Astrocyte (in vitro differentiated cells and primary cell): ENCODE results near the gene NR2F1. TPM values are rescaled to one million over a fixed set of nuclear protein-coding genes. Genes with fewer than 3 reads are reported as not detected.
A peak's percentile ranks its signal among the peaks of the same experiment; 100 is the strongest.

Experiments
- DNase-seq: peaks from one replicate; pipeline ENCODE4 v3.0.0-alpha.2; 2010; ENCODE audit warnings: low read depth
- FAIRE-seq: peaks from 2 replicates; lab custom pipeline; 2011; peaks lifted over from hg19 to GRCh38; lab: Jason Lieb, UNC
- H2AFZ ChIP-seq: 2 replicates; pipeline ENCODE4 v1.6.0; 2012; ENCODE audit warnings: low read depth, low read length, inconsistent platforms
- H3K27ac ChIP-seq: 2 replicates; pipeline ENCODE4 v1.5.1; 2011; ENCODE audit warnings: low read depth, low read length, inconsistent platforms
- H3K27me3 ChIP-seq: 2 replicates; pipeline ENCODE4 v1.6.0; 2011; ENCODE audit warnings: low read length, inconsistent platforms; ENCODE audit not compliant: insufficient read depth
- H3K36me3 ChIP-seq: 2 replicates; pipeline ENCODE4 v1.5.1; 2011; ENCODE audit warnings: low read length, inconsistent platforms; ENCODE audit not compliant: insufficient read depth
- H3K4me1 ChIP-seq: 2 replicates; pipeline ENCODE4 v1.5.1; 2011; ENCODE audit warnings: low read length, inconsistent platforms; ENCODE audit not compliant: insufficient read depth
- H3K4me2 ChIP-seq: 2 replicates; pipeline ENCODE4 v1.6.0; 2012; ENCODE audit warnings: low read length, inconsistent platforms
- H3K4me3 ChIP-seq: 2 replicates; pipeline ENCODE4 v1.5.1; 2011; ENCODE audit warnings: low read depth, mild to moderate bottlenecking, low read length, inconsistent platforms; ENCODE audit not compliant: insufficient read depth
- H3K79me2 ChIP-seq: 2 replicates; pipeline ENCODE4 v1.6.0; 2012; ENCODE audit warnings: mild to moderate bottlenecking, low read length, inconsistent platforms; ENCODE audit not compliant: insufficient read depth
- H3K9ac ChIP-seq: 2 replicates; pipeline ENCODE4 v1.6.0; 2012; ENCODE audit warnings: mild to moderate bottlenecking, low read length, inconsistent platforms
- H3K9me3 ChIP-seq: 2 replicates; pipeline ENCODE4 v1.5.1; 2012; ENCODE audit warnings: low read depth, mild to moderate bottlenecking, low read length, inconsistent platforms; ENCODE audit not compliant: insufficient read depth
- H4K20me1 ChIP-seq: 2 replicates; pipeline ENCODE4 v1.6.0; 2012; ENCODE audit warnings: low read length, inconsistent platforms; ENCODE audit not compliant: insufficient read depth
- H3K27ac Mint-ChIP-seq: one replicate; pipeline ENCODE4 v1.8.0; 2021; ENCODE audit warnings: mild to moderate bottlenecking, mixed read lengths; ENCODE audit not compliant: unreplicated experiment
- H3K27me3 Mint-ChIP-seq: one replicate; pipeline ENCODE4 v1.8.0; 2021; ENCODE audit warnings: low read depth, mixed read lengths; ENCODE audit not compliant: unreplicated experiment
- H3K36me3 Mint-ChIP-seq: one replicate; pipeline ENCODE4 v1.8.0; 2021; ENCODE audit warnings: low read depth, mixed read lengths; ENCODE audit not compliant: unreplicated experiment
- H3K4me1 Mint-ChIP-seq: one replicate; pipeline ENCODE4 v1.8.0; 2021; ENCODE audit warnings: low read depth, mixed read lengths; ENCODE audit not compliant: unreplicated experiment
- H3K4me3 Mint-ChIP-seq: one replicate; pipeline ENCODE4 v1.8.0; 2021; ENCODE audit warnings: mild to moderate bottlenecking, moderate library complexity, mixed read lengths; ENCODE audit not compliant: unreplicated experiment
- H3K9me3 Mint-ChIP-seq: one replicate; pipeline ENCODE4 v1.8.0; 2021; ENCODE audit warnings: mild to moderate bottlenecking, mixed read lengths; ENCODE audit not compliant: unreplicated experiment
- CTCF ChIP-seq: IDR thresholded peaks from 2 replicates; pipeline ENCODE4 v1.5.1; 2011; ENCODE audit warnings: low read depth, mild to moderate bottlenecking, inconsistent platforms, low read length, moderate library complexity; ENCODE audit not compliant: insufficient read depth
- EZH2 ChIP-seq: IDR thresholded peaks from 2 replicates; pipeline ENCODE4 v1.6.1; 2012; ENCODE audit warnings: mild to moderate bottlenecking, low read length, inconsistent platforms; ENCODE audit not compliant: insufficient read depth
- total RNA-seq: library from RNA; stranded (reverse); gene quantifications from 2 replicates; pipeline ENCODE4 v1.2.1, GENCODE V29; 2021

The NR2F1 gene
- total RNA-seq, 1 donor from 2014 or later = 4.3 TPM

DNA sequence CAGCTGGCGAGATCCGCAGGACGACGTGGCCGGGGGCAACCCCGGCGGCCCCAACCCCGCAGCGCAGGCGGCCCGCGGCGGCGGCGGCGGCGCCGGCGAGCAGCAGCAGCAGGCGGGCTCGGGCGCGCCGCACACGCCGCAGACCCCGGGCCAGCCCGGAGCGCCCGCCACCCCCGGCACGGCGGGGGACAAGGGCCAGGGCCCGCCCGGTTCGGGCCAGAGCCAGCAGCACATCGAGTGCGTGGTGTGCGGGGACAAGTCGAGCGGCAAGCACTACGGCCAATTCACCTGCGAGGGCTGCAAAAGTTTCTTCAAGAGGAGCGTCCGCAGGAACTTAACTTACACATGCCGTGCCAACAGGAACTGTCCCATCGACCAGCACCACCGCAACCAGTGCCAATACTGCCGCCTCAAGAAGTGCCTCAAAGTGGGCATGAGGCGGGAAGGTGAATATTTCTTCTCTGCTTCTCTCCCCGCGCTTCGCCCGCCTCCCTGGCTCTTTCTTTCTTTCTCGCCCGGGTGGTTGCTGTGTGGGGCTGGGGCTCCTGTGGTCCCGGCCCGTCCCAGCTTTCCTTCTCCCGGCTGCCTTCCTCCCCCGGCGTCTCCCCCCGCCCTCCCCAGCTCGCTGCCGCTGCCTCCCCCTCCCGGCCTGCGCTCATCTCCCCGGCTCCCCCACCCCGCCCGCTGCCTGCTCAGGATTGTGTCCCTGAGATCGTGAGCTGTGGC lies 2.2 kb downstream of the NR2F1 start:
- Mint-ChIP-seq H3K27me3 (peaks cover 45% of the 10 kb centered on the region), H3K27ac (no peak overlapping the region), H3K4me3 (peak overlapping the region; percentile 90), H3K4me1 (peaks cover 10% of the 10 kb centered on the region), H3K9me3 (peaks cover 12% of the 10 kb centered on the region), H3K36me3 (peaks cover 11% of the 10 kb centered on the region)
- peak overlapping the region; percentile 91 for H3K4me2 ChIP-seq
- no peaks in the 10 kb centered on the region for H3K9me3 ChIP-seq
- no peaks in the 10 kb centered on the region for H3K27me3 ChIP-seq
- H4K20me1 ChIP-seq = peaks cover 26% of the 10 kb centered on the region
- H2AFZ ChIP-seq = no peak overlapping the region
- DNase-seq (no peak), FAIRE-seq (no peak)
- H3K4me1 ChIP-seq = peaks cover 19% of the 10 kb centered on the region
- no peak for TF ChIP-seq CTCF
- no peak for TF ChIP-seq EZH2
- H3K9ac ChIP-seq = peak overlapping the region; percentile 97
- H3K27ac ChIP-seq = peak overlapping the region; percentile 87
- peaks cover 76% of the 10 kb centered on the region for H3K79me2 ChIP-seq
- H3K36me3 ChIP-seq = peaks cover 3% of the 10 kb centered on the region
- peak overlapping the region; percentile 93 for H3K4me3 ChIP-seq

- peaks cover 76% of the 10 kb centered on the region for H3K79me2 ChIP-seq
- H2AFZ ChIP-seq = no peak overlapping the region
- H3K9me3 Mint-ChIP-seq = peaks cover 12% of the 10 kb centered on the region
Measured at GRCh38 chr5:93585767-93586385, 2.9 kb downstream of the NR2F1 start.

More at GRCh38 chr5:93585767-93586385, 2.9 kb downstream of the NR2F1 start:
- Histone ChIP-seq H3K4me1 (peaks cover 25% of the 10 kb centered on the region), H3K4me3 (peak overlapping the region; percentile 93), H3K27me3 (no peaks in the 10 kb centered on the region), H3K9ac (peak overlapping the region; percentile 97), H4K20me1 (peaks cover 32% of the 10 kb centered on the region), H3K9me3 (no peaks in the 10 kb centered on the region), H3K4me2 (peak overlapping the region; percentile 91), H3K27ac (peak overlapping the region; percentile 87), H3K36me3 (peaks cover 6% of the 10 kb centered on the region)
- Mint-ChIP-seq H3K27ac (no peak overlapping the region), H3K36me3 (peaks cover 11% of the 10 kb centered on the region), H3K27me3 (peaks cover 50% of the 10 kb centered on the region), H3K4me1 (peaks cover 10% of the 10 kb centered on the region), H3K4me3 (peak overlapping the region; percentile 90)
- DNase-seq (no peak), FAIRE-seq (no peak)
- no peak for TF ChIP-seq EZH2
- TF ChIP-seq CTCF = no peak
